ENCODE data around the gene NDUFB8. TPM values are rescaled to one million over a fixed set of nuclear protein-coding genes. Genes with fewer than 3 reads are reported as not detected.

The NDUFB8 gene
- total and polyA plus RNA-seq, 4 donors, result 72.4 to 297 (median 199) TPM

DNA sequence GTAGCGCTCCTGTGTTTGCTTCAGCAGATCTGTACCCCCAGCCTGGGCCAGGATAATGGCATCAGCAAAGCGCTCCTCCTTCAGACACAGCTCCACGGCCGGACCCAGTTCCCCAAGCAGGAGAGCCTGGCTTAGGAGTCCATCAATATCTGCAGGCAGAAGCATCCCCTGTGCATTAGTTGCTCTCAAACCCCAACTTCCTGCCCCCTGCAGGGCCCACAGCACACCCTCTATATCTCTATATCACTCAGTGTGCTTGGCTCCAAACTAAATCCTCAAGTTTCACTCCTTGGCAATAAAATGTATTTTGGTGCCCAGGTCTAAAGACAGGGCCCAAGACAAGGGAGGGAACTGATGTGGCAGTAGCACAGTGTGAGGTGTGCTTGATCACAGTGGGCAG, 31.6 kb downstream of the NDUFB8 start (continued):
- TF ChIP-seq, protein P1, sequence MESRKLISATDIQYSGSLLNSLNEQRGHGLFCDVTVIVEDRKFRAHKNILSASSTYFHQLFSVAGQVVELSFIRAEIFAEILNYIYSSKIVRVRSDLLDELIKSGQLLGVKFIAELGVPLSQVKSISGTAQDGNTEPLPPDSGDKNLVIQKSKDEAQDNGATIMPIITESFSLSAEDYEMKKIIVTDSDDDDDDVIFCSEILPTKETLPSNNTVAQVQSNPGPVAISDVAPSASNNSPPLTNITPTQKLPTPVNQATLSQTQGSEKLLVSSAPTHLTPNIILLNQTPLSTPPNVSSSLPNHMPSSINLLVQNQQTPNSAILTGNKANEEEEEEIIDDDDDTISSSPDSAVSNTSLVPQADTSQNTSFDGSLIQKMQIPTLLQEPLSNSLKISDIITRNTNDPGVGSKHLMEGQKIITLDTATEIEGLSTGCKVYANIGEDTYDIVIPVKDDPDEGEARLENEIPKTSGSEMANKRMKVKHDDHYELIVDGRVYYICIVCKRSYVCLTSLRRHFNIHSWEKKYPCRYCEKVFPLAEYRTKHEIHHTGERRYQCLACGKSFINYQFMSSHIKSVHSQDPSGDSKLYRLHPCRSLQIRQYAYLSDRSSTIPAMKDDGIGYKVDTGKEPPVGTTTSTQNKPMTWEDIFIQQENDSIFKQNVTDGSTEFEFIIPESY (IDR thresholded peaks at IDR 0.05), result no peak

DNA sequence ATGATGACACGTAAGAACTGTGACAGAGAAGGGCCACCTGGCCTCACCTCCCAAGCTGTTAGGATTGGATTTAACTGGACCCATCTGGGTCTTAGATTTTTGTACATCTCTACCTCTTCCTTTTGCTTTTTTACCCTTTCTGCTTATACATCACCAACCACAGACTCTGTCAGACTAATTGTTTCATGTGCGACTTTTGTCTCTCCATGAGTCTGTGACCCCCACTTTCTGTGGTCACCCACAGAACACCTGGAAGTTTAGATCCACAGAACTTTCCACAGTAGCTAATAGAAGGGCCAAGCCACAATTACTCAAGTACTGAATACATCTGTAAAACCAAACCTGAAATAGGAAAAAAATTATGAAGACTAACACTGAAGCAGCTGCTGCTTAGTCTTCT, 33.1 kb downstream of the NDUFB8 start:
- Histone ChIP-seq H3K27me3 (ENCODE audit: control insufficient read depth in 4 of 4, insufficient read depth in 4 of 4, low read length in 3 of 4) (no peaks in the 10 kb centered on the region), H3K4me3 (ENCODE audit: low read depth in 1 of 3, low read length in 3 of 3) (no peak overlapping the region), H3K4me1 (ENCODE audit: control insufficient read depth in 4 of 4, insufficient read depth in 4 of 4, low read length in 3 of 4) (no peaks in the 10 kb centered on the region), H3K9me3 (ENCODE audit: control insufficient read depth in 4 of 4, low read length in 3 of 4) (no peaks in the 10 kb centered on the region), H3K27ac (ENCODE audit: low read depth in 1 of 2, low read length in 2 of 2) (no peak overlapping the region), H3K36me3 (ENCODE audit: control insufficient read depth in 4 of 4, insufficient read depth in 3 of 4, low read depth in 1 of 4, low read length in 3 of 4) (peaks cover 2 to 40% (median 13%) of the 10 kb centered on the region in 4 donors), H3K9ac (ENCODE audit: low read depth in 1 of 2, low read length in 2 of 2) (no peak overlapping the region)
- no peak for DNase-seq (ENCODE audit: low spot score)
- TF ChIP-seq, protein P2, sequence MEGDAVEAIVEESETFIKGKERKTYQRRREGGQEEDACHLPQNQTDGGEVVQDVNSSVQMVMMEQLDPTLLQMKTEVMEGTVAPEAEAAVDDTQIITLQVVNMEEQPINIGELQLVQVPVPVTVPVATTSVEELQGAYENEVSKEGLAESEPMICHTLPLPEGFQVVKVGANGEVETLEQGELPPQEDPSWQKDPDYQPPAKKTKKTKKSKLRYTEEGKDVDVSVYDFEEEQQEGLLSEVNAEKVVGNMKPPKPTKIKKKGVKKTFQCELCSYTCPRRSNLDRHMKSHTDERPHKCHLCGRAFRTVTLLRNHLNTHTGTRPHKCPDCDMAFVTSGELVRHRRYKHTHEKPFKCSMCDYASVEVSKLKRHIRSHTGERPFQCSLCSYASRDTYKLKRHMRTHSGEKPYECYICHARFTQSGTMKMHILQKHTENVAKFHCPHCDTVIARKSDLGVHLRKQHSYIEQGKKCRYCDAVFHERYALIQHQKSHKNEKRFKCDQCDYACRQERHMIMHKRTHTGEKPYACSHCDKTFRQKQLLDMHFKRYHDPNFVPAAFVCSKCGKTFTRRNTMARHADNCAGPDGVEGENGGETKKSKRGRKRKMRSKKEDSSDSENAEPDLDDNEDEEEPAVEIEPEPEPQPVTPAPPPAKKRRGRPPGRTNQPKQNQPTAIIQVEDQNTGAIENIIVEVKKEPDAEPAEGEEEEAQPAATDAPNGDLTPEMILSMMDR (IDR thresholded peaks at IDR 0.05; ENCODE audit: low read depth, low read length, missing input control), result no peak
- TF ChIP-seq EGR1 (IDR thresholded peaks at IDR 0.05; ENCODE audit: low read depth in 2 of 2) (no peak), TAF1 (conservative IDR thresholded peaks at IDR 0.05) (no peak), SP1 (IDR thresholded peaks at IDR 0.05) (no peak), JUND (IDR thresholded peaks at IDR 0.05) (no peak), GABPA (IDR thresholded peaks at IDR 0.05 in 1 of 2, conservative IDR thresholded peaks at IDR 0.05 in 1 of 2) (no peak), NR2F2 (IDR thresholded peaks at IDR 0.05) (no peak), YY1 (IDR thresholded peaks at IDR 0.05) (no peak), FOXA1 (IDR thresholded peaks at IDR 0.05) (no peak), RXRA (IDR thresholded peaks at IDR 0.05) (no peak), HNF4G (IDR thresholded peaks at IDR 0.05) (no peak)
- TF ChIP-seq, protein P3, sequence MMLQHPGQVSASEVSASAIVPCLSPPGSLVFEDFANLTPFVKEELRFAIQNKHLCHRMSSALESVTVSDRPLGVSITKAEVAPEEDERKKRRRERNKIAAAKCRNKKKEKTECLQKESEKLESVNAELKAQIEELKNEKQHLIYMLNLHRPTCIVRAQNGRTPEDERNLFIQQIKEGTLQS (IDR thresholded peaks at IDR 0.05), result no peak
- TF ChIP-seq, protein P1 (IDR thresholded peaks at IDR 0.05), result no peak
- TF ChIP-seq, protein P4, sequence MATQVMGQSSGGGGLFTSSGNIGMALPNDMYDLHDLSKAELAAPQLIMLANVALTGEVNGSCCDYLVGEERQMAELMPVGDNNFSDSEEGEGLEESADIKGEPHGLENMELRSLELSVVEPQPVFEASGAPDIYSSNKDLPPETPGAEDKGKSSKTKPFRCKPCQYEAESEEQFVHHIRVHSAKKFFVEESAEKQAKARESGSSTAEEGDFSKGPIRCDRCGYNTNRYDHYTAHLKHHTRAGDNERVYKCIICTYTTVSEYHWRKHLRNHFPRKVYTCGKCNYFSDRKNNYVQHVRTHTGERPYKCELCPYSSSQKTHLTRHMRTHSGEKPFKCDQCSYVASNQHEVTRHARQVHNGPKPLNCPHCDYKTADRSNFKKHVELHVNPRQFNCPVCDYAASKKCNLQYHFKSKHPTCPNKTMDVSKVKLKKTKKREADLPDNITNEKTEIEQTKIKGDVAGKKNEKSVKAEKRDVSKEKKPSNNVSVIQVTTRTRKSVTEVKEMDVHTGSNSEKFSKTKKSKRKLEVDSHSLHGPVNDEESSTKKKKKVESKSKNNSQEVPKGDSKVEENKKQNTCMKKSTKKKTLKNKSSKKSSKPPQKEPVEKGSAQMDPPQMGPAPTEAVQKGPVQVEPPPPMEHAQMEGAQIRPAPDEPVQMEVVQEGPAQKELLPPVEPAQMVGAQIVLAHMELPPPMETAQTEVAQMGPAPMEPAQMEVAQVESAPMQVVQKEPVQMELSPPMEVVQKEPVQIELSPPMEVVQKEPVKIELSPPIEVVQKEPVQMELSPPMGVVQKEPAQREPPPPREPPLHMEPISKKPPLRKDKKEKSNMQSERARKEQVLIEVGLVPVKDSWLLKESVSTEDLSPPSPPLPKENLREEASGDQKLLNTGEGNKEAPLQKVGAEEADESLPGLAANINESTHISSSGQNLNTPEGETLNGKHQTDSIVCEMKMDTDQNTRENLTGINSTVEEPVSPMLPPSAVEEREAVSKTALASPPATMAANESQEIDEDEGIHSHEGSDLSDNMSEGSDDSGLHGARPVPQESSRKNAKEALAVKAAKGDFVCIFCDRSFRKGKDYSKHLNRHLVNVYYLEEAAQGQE (IDR thresholded peaks at IDR 0.05), result no peak
- WGBS, result 98% methylated on average over 2 of the region's 2 CpGs

Measured in liver (tissue), 9 donors.